ENCODE results near the gene SH3D19. TPM values are rescaled to one million over a fixed set of nuclear protein-coding genes. Genes with fewer than 3 reads are reported as not detected.

Gene SH3D19
- total RNA-seq, 4 donors from 2014 or later = 159 to 295 (median 224) TPM

DNA sequence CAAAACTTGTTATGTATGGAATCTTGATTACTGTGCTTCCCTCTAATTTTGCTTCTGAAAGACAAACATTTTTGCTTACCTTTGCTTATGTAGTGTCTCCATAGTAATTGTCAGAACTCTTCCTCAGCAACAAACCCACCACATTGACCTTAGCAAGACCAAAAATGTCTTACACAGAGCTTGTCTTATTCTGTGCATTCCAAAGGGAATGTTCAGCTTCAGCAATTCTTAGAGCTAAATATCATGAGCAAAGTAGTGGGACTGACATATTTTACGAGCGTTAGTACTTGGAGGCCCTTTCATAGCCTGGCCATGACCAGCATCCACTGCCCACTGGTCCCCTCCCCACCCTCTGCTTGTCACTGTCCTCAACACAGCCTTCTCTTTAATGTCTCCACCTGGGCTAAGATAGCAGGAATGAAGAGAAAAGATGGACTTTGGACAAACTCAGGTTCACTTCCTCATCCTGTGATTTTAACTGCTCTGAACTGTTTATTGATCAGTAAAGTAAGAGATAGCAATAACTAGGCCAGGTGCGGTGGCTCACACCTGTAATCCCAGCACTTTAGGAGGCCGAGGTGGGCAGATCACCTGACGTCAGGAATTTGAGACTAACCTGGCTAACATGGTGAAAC, 15.5 kb upstream of the SH3D19 start:
- Histone ChIP-seq H3K4me3 (no peak overlapping the region), H3K36me3 (no peaks in the 10 kb centered on the region), H3K9me3 (no peaks in the 10 kb centered on the region), H3K27ac (peak overlapping the region in 2 of 4 donors; percentile 59 to 69), H3K4me1 (peaks cover 0 to 27% (median 0%) of the 10 kb centered on the region in 4 donors), H3K27me3 (no peaks in the 10 kb centered on the region)
- DNase-seq = peak in 1 of 3 donors; percentile 55
- TF ChIP-seq POLR2A (IDR thresholded peaks at IDR 0.05) (no peak), CTCF (IDR thresholded peaks at IDR 0.05) (no peak)

DNA sequence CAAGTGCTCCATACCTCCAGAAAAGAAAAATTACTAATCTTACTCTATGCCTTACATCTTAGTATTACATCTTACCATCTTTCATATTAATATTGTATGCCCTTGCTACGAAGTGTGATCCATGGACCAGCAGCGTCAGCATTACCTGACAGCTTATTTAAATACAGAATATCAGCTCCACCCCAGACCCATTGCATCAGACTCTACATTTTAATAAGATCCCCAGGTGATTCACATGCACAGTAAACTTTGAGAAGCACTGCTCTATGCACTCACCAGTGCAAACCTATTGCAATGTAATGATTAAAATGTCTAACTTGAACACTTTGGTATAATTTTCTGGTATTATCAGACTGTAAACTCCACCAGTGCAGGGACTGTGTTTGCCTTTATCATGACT, 14.1 kb upstream of the SH3D19 start:
- Histone ChIP-seq H3K9me3 (no peaks in the 10 kb centered on the region), H3K4me3 (no peak overlapping the region), H3K27me3 (no peaks in the 10 kb centered on the region), H3K4me1 (peaks cover 0 to 25% (median 0%) of the 10 kb centered on the region in 4 donors), H3K27ac (peak overlapping the region in 1 of 4 donors; percentile 54), H3K36me3 (no peaks in the 10 kb centered on the region)
- no peak for DNase-seq
- TF ChIP-seq CTCF (IDR thresholded peaks at IDR 0.05) = no peak
- peak in 1 of 2 donors; percentile 28 for TF ChIP-seq POLR2A (IDR thresholded peaks at IDR 0.05)

DNA sequence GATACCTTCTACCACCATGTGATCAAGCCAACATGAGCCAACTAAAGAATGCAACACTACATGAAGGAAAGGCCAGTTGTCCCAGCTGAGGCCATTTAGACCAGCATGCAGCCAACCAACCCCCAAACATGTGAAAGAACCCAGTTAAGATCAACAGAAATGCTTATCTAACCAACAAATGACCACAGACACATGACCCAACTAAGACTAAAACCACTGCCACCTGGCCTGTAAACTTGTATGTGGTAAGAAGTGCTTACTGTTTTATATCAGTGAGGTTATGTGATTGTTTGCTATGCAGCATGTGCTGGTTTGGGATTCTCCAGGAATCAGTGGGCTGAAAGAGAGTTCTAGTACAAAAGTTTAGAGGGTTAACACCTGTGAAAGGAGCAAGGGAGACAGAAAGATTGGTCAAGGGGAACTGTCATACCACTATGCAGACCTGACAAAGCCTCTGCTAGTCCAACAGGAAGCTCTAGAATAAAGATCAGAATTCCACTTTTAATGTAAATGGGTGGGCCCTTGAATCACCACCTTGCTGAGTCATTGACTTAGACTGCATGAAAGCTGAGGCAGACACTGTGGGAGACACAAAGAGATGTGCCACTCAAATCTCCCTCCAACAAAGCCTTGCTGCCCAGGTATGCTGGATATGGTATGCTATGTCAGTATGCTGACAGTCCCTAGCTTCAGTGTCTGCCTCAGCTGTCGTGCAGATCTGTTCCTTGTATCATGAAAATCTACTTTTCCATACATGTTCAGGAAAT, 6.1 kb upstream of the SH3D19 start:
- Histone ChIP-seq H3K9me3 (no peaks in the 10 kb centered on the region), H3K36me3 (no peaks in the 10 kb centered on the region), H3K4me3 (no peak overlapping the region), H3K4me1 (no peaks in the 10 kb centered on the region), H3K27me3 (no peaks in the 10 kb centered on the region), H3K27ac (no peak overlapping the region)
- DNase-seq = no peak
- TF ChIP-seq CTCF (IDR thresholded peaks at IDR 0.05) (no peak), POLR2A (IDR thresholded peaks at IDR 0.05) (no peak)

- H3K27ac ChIP-seq = no peak overlapping the region
Observed at GRCh38 chr4:151329217-151330007, 4.0 kb upstream of the SH3D19 start.

More at GRCh38 chr4:151329217-151330007, 4.0 kb upstream of the SH3D19 start:
- Histone ChIP-seq H3K4me1 (peaks cover 0 to 5% (median 0%) of the 10 kb centered on the region in 4 donors), H3K27me3 (no peaks in the 10 kb centered on the region), H3K4me3 (no peak overlapping the region), H3K36me3 (no peaks in the 10 kb centered on the region), H3K9me3 (no peaks in the 10 kb centered on the region)
- no peak for DNase-seq
- TF ChIP-seq POLR2A (IDR thresholded peaks at IDR 0.05) = no peak
- TF ChIP-seq CTCF (IDR thresholded peaks at IDR 0.05) = no peak

Measured in Peyer's patch (tissue), 4 donors.